ENCODE measurements around the gene KCNIP1.
"Not testable (repeated sequence)": the region's sequence is repeated elsewhere in the genome, so short reads cannot be mapped to it uniquely, and the experiment has no call there.

- TF ChIP-seq POLR2A (IDR thresholded peaks at IDR 0.05; ENCODE audit: low read length); GATA1 (IDR thresholded peaks at IDR 0.05; ENCODE audit: low read depth, low read length): not testable (repeated sequence)
Measured at GRCh38 chr5:170762298-170762697, 258.5 kb downstream of the KCNIP1 start.

Measured in erythroblast (primary cell).